DOHH2 (cell line): Measurements from ENCODE around the gene RGS18.

Experiments
- CTCF ChIP-seq: fragments of 200-600 bp; sonication (generic); IDR thresholded peaks from one replicate; pipeline ENCODE4 v1.5.1; 2014; ENCODE audit warnings: antibody characterized with exemption, mild to moderate bottlenecking, low read depth, low read length; ENCODE audit not compliant: poor library complexity, severe bottlenecking
- EZH2phosphoT487 ChIP-seq: fragments of 200-600 bp; sonication (generic); IDR thresholded peaks from 2 replicates; pipeline ENCODE4 v1.6.1; 2017; ENCODE audit warnings: borderline replicate concordance, mild to moderate bottlenecking, antibody characterized with exemption, low read length, moderate library complexity, mixed read lengths

DNA sequence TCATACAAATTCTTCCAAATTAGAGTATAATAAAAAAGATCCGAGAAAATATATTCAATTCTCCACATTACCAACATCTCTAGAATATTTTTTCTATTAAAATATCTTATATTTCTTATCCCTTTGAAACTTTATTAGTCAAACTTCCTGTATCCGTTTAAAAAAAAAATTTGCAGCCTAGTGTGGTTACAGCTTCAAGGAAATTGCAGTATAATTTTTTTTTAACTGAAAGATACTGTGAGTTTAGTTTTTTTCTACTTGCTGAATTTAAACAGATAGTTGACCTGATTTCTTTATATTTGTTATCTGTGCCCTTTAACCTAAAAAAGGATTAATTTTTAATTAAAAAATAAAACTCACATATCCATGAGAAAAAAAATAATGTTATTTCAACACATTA, 1.5 kb downstream of the RGS18 start:
- no peak for TF ChIP-seq EZH2phosphoT487
- no peak for TF ChIP-seq CTCF
